Measurements from ENCODE around the gene KCNC1. TPM values are rescaled to one million over a fixed set of nuclear protein-coding genes. Genes with fewer than 3 reads are reported as not detected.

KCNC1 gene
- total and polyA plus RNA-seq, 2 experiments from 2014 or later: 0.01 to 0.20 TPM

DNA sequence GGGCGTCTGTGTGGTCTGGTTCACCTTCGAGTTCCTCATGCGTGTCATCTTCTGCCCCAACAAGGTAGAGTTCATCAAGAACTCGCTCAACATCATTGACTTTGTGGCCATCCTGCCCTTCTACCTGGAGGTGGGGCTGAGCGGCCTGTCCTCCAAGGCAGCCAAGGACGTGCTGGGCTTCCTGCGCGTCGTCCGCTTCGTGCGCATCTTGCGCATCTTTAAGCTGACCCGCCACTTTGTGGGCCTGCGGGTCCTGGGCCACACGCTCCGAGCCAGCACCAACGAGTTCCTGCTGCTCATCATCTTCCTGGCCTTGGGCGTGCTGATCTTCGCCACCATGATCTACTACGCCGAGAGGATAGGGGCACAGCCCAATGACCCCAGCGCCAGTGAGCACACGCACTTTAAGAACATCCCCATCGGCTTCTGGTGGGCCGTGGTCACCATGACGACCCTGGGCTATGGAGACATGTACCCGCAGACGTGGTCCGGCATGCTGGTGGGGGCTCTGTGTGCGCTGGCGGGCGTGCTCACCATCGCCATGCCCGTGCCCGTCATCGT, 37.3 kb downstream of the KCNC1 start:
- TF ChIP-seq EZH2 (IDR thresholded peaks at IDR 0.05; ENCODE audit: borderline replicate concordance) (no peak), EZH2phosphoT487 (IDR thresholded peaks at IDR 0.05; ENCODE audit: low read depth, severe bottlenecking, unreplicated experiment) (no peak)
- TF ChIP-seq, protein P1, sequence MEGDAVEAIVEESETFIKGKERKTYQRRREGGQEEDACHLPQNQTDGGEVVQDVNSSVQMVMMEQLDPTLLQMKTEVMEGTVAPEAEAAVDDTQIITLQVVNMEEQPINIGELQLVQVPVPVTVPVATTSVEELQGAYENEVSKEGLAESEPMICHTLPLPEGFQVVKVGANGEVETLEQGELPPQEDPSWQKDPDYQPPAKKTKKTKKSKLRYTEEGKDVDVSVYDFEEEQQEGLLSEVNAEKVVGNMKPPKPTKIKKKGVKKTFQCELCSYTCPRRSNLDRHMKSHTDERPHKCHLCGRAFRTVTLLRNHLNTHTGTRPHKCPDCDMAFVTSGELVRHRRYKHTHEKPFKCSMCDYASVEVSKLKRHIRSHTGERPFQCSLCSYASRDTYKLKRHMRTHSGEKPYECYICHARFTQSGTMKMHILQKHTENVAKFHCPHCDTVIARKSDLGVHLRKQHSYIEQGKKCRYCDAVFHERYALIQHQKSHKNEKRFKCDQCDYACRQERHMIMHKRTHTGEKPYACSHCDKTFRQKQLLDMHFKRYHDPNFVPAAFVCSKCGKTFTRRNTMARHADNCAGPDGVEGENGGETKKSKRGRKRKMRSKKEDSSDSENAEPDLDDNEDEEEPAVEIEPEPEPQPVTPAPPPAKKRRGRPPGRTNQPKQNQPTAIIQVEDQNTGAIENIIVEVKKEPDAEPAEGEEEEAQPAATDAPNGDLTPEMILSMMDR (IDR thresholded peaks at IDR 0.05; ENCODE audit: poor library complexity): no peak
- no peaks in the 10 kb centered on the region for H3K27me3 ChIP-seq
- no peak for DNase-seq (ENCODE audit: low spot score)
- 98% methylated on average over 37 of the region's 37 CpGs for WGBS (ENCODE audit: low lambda C conversion rate, missing lambda C conversion rate)
- H3K4me3 ChIP-seq: no peak overlapping the region
- H3K9me2 ChIP-seq (replicated peaks; ENCODE audit: insufficient read depth): no peaks in the 10 kb centered on the region
- no peak overlapping the region for H3K27ac ChIP-seq
- H4K20me1 ChIP-seq (ENCODE audit: insufficient read depth, poor library complexity, severe bottlenecking): no peaks in the 10 kb centered on the region
- H2AFZ ChIP-seq: no peak overlapping the region
- no peaks in the 10 kb centered on the region for H3K79me2 ChIP-seq
- H3K4me2 ChIP-seq: no peak overlapping the region
- no peaks in the 10 kb centered on the region for H3K36me3 ChIP-seq (replicated peaks; ENCODE audit: insufficient read depth, low read depth)
- no peaks in the 10 kb centered on the region for H3K9me3 ChIP-seq (ENCODE audit: low read depth)
- H3K4me1 ChIP-seq (ENCODE audit: insufficient read depth): no peaks in the 10 kb centered on the region

GRCh38 chr11:17772704-17773600, 38.4 kb downstream of the KCNC1 start:
- Histone ChIP-seq H3K9me2 (replicated peaks; ENCODE audit: insufficient read depth) (no peaks in the 10 kb centered on the region), H4K20me1 (ENCODE audit: insufficient read depth, poor library complexity, severe bottlenecking) (no peaks in the 10 kb centered on the region), H3K9me3 (ENCODE audit: low read depth) (no peaks in the 10 kb centered on the region), H3K4me3 (no peak overlapping the region), H3K27me3 (no peaks in the 10 kb centered on the region), H3K4me2 (no peak overlapping the region), H3K79me2 (no peaks in the 10 kb centered on the region), H3K36me3 (replicated peaks; ENCODE audit: insufficient read depth, low read depth) (no peaks in the 10 kb centered on the region), H3K4me1 (ENCODE audit: insufficient read depth) (no peaks in the 10 kb centered on the region), H3K27ac (no peak overlapping the region), H2AFZ (no peak overlapping the region)
- no peak for DNase-seq (ENCODE audit: low spot score)
- WGBS (ENCODE audit: low lambda C conversion rate, missing lambda C conversion rate): 93% methylated on average over 31 of the region's 31 CpGs
- TF ChIP-seq, protein P1 (IDR thresholded peaks at IDR 0.05; ENCODE audit: poor library complexity): no peak
- TF ChIP-seq EZH2phosphoT487 (IDR thresholded peaks at IDR 0.05; ENCODE audit: low read depth, severe bottlenecking, unreplicated experiment) (no peak), EZH2 (IDR thresholded peaks at IDR 0.05; ENCODE audit: borderline replicate concordance) (no peak)

DNA sequence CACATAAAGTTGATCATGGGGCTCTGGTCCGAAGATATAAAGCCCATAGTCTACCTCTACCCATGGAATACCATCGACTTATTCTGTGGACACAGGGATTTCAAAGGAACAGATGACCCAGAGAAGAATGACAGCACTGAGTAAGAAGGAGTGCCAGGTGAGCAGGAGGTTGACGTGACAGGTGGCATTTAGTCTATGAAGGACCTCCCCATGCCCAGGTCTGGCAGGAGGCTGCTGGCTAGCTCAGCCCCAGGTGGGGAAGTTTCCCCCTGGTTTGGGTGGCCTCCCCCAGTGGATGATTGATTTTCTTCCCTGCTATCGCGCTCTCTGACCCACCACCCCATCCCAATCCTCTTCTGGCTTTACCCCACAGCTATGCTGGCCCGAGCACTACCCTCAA, 39.1 kb downstream of the KCNC1 start:
- H3K4me3 ChIP-seq: no peak overlapping the region
- no peaks in the 10 kb centered on the region for H3K79me2 ChIP-seq
- H3K36me3 ChIP-seq (replicated peaks; ENCODE audit: insufficient read depth, low read depth): no peaks in the 10 kb centered on the region
- DNase-seq (ENCODE audit: low spot score): no peak
- TF ChIP-seq EZH2 (IDR thresholded peaks at IDR 0.05; ENCODE audit: borderline replicate concordance) (no peak), EZH2phosphoT487 (IDR thresholded peaks at IDR 0.05; ENCODE audit: low read depth, severe bottlenecking, unreplicated experiment) (no peak)
- TF ChIP-seq, protein P1 (IDR thresholded peaks at IDR 0.05; ENCODE audit: poor library complexity): no peak
- H3K27me3 ChIP-seq: no peaks in the 10 kb centered on the region
- H3K9me2 ChIP-seq (replicated peaks; ENCODE audit: insufficient read depth): no peaks in the 10 kb centered on the region
- no peak overlapping the region for H2AFZ ChIP-seq
- 95% methylated on average over 6 of the region's 6 CpGs for WGBS (ENCODE audit: low lambda C conversion rate, missing lambda C conversion rate)
- H3K27ac ChIP-seq: no peak overlapping the region
- no peaks in the 10 kb centered on the region for H3K9me3 ChIP-seq (ENCODE audit: low read depth)
- no peaks in the 10 kb centered on the region for H3K4me1 ChIP-seq (ENCODE audit: insufficient read depth)
- H3K4me2 ChIP-seq: no peak overlapping the region
- no peaks in the 10 kb centered on the region for H4K20me1 ChIP-seq (ENCODE audit: insufficient read depth, poor library complexity, severe bottlenecking)
